OCI-LY3 (cell line): ENCODE results near the gene ERC2.

Experiments
- EZH2phosphoT487 ChIP-seq: fragments of 200-600 bp; shearing (Covaris generic); IDR thresholded peaks from 2 replicates; pipeline ENCODE4 v1.6.1; 2018; ENCODE audit warnings: antibody characterized with exemption, mixed run types, low read depth
- TF ChIP-seq, protein P1 (sequence below): fragments of 200-600, 300-600 bp; sonication (generic); IDR thresholded peaks from 2 replicates; pipeline ENCODE4 v1.5.1; 2014; ENCODE audit warnings: antibody characterized with exemption, low read length, low read depth

GRCh38 chr3:55959471-55960080 lies 508.7 kb downstream of the ERC2 start:
- no peak for TF ChIP-seq EZH2phosphoT487
- TF ChIP-seq, protein P1, sequence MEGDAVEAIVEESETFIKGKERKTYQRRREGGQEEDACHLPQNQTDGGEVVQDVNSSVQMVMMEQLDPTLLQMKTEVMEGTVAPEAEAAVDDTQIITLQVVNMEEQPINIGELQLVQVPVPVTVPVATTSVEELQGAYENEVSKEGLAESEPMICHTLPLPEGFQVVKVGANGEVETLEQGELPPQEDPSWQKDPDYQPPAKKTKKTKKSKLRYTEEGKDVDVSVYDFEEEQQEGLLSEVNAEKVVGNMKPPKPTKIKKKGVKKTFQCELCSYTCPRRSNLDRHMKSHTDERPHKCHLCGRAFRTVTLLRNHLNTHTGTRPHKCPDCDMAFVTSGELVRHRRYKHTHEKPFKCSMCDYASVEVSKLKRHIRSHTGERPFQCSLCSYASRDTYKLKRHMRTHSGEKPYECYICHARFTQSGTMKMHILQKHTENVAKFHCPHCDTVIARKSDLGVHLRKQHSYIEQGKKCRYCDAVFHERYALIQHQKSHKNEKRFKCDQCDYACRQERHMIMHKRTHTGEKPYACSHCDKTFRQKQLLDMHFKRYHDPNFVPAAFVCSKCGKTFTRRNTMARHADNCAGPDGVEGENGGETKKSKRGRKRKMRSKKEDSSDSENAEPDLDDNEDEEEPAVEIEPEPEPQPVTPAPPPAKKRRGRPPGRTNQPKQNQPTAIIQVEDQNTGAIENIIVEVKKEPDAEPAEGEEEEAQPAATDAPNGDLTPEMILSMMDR = no peak
